Stimulated activated CD8-positive, alpha-beta memory T cell treated with anti-CD3 and anti-CD28 coated beads, Interleukin-15, amount 100 ng/mL, for 1 hour (primary cell): ENCODE data around the gene CYP4V2.
A peak's percentile ranks its signal among the peaks of the same experiment; 100 is the strongest.

ENCODE experiments used
- DNase-seq: peaks from one replicate; pipeline ENCODE4 v3.0.0-alpha.2; 2020; ENCODE audit warnings: low read depth

The CYP4V2 gene

GRCh38 chr4:186191200-186192065 lies at the start of gene CYP4V2:
CYP4V2 (plus strand) TSS chr4:186191567; CDS start chr4:186191824, 257 bp downstream.
- DNase-seq = peak; percentile 60

GRCh38 chr4:186144198-186144945 lies 47.0 kb upstream of the CYP4V2 start:
- no peak for DNase-seq

GRCh38 chr4:186144946-186145569 lies 46.3 kb upstream of the CYP4V2 start:
- no peak for DNase-seq

- DNase-seq = no peak
Measured at GRCh38 chr4:186146458-186146857, 44.9 kb upstream of the CYP4V2 start.

GRCh38 chr4:186148336-186148975 lies 42.9 kb upstream of the CYP4V2 start:
- DNase-seq = no peak

GRCh38 chr4:186149872-186150271 lies 41.5 kb upstream of the CYP4V2 start:
- no peak for DNase-seq

- DNase-seq = no peak
Measured at GRCh38 chr4:186150926-186151325, 40.4 kb upstream of the CYP4V2 start.

- no peak for DNase-seq
Measured at GRCh38 chr4:186151499-186151898, 39.9 kb upstream of the CYP4V2 start.

GRCh38 chr4:186158021-186158813 lies 33.1 kb upstream of the CYP4V2 start:
- no peak for DNase-seq

- no peak for DNase-seq
Measured at GRCh38 chr4:186158966-186159365, 32.4 kb upstream of the CYP4V2 start.

GRCh38 chr4:186159613-186160012 lies 31.8 kb upstream of the CYP4V2 start:
- DNase-seq = no peak

- DNase-seq = no peak
Measured at GRCh38 chr4:186161138-186161537, 30.2 kb upstream of the CYP4V2 start.

GRCh38 chr4:186166852-186167512 lies 24.4 kb upstream of the CYP4V2 start:
- DNase-seq = no peak

GRCh38 chr4:186167605-186168004 lies 23.8 kb upstream of the CYP4V2 start:
- DNase-seq = no peak

- DNase-seq = no peak
Measured at GRCh38 chr4:186168750-186169149, 22.6 kb upstream of the CYP4V2 start.

GRCh38 chr4:186169333-186169944 lies 21.9 kb upstream of the CYP4V2 start:
- DNase-seq = no peak

- DNase-seq = no peak
Measured at GRCh38 chr4:186169945-186170802, 21.2 kb upstream of the CYP4V2 start.

GRCh38 chr4:186170966-186171365 lies 20.4 kb upstream of the CYP4V2 start:
- DNase-seq = no peak

- no peak for DNase-seq
Measured at GRCh38 chr4:186172546-186172945, 18.8 kb upstream of the CYP4V2 start.
